HL-60 (cell line): ENCODE results near the gene CEP162.

ENCODE experiments used
- DNase-seq, 2 experiments: peaks; one replicate each; pipeline ENCODE4 v3.0.0-alpha.2; 2010 to 2020; ENCODE audit warnings: low read depth in 1 of 2, low spot score in 1 of 2
- H3K27ac ChIP-seq: fragments of 250-450 bp; sonication (Bioruptor Pico); replicated peaks from 2 replicates; pipeline ENCODE4 v1.5.1; 2020; ENCODE audit warnings: mild to moderate bottlenecking, moderate library complexity
- H3K27me3 ChIP-seq: fragments of 250-450 bp; sonication (Bioruptor Pico); 2 replicates; pipeline ENCODE4 v1.5.1; 2021; ENCODE audit warnings: mild to moderate bottlenecking, moderate library complexity; ENCODE audit not compliant: insufficient read depth, poor library complexity, severe bottlenecking
- H3K4me3 ChIP-seq: replicated peaks from 2 replicates; pipeline ENCODE4 v1.5.1; 2011; ENCODE audit warnings: mild to moderate bottlenecking, control low read depth, low read length; ENCODE audit not compliant: insufficient read depth
- GABPA ChIP-seq: IDR thresholded peaks from 2 replicates; pipeline ENCODE4 v1.6.1; 2012; ENCODE audit warnings: low read depth
- POLR2AphosphoS5 ChIP-seq: IDR thresholded peaks from 2 replicates; pipeline ENCODE4 v1.6.1; 2012; ENCODE audit warnings: low read depth
- SPI1 ChIP-seq: IDR thresholded peaks from 2 replicates; pipeline ENCODE4 v1.6.1; 2012; ENCODE audit warnings: low read depth, mild to moderate bottlenecking, borderline replicate concordance
- TF ChIP-seq, protein P1 (sequence below): IDR thresholded peaks from 2 replicates; pipeline ENCODE4 v1.6.1; 2012; ENCODE audit warnings: low read depth; ENCODE audit not compliant: insufficient replicate concordance
- TF ChIP-seq, protein P2 (sequence below): IDR thresholded peaks from one replicate; pipeline ENCODE4 v1.5.1; 2011; ENCODE audit warnings: low read length, control low read depth, inconsistent platforms; ENCODE audit not compliant: insufficient read depth

The CEP162 gene

DNA sequence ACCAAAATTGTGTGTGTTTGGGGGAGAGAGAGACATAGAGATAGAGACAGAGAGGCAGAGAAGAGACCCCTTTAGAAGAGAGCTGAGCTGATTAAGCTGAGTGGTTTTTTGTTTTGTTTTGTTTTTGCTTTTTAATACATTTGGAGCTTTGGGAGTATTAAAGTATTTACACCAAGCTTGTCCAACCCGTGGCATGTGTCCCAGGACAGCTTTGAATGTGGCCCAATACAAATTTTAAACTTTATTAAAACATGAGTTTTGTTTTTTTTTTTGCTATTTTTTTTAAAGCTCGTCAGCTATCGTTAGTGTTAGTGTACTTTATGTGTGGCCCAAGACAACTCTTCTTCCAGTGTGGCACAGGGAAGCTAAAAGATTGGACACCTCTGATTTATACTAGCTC is 137.9 kb downstream of the CEP162 start:
- Histone ChIP-seq H3K27me3 (no peaks in the 10 kb centered on the region), H3K4me3 (no peak overlapping the region), H3K27ac (no peak overlapping the region)
- no peak for DNase-seq
- TF ChIP-seq, protein P1, sequence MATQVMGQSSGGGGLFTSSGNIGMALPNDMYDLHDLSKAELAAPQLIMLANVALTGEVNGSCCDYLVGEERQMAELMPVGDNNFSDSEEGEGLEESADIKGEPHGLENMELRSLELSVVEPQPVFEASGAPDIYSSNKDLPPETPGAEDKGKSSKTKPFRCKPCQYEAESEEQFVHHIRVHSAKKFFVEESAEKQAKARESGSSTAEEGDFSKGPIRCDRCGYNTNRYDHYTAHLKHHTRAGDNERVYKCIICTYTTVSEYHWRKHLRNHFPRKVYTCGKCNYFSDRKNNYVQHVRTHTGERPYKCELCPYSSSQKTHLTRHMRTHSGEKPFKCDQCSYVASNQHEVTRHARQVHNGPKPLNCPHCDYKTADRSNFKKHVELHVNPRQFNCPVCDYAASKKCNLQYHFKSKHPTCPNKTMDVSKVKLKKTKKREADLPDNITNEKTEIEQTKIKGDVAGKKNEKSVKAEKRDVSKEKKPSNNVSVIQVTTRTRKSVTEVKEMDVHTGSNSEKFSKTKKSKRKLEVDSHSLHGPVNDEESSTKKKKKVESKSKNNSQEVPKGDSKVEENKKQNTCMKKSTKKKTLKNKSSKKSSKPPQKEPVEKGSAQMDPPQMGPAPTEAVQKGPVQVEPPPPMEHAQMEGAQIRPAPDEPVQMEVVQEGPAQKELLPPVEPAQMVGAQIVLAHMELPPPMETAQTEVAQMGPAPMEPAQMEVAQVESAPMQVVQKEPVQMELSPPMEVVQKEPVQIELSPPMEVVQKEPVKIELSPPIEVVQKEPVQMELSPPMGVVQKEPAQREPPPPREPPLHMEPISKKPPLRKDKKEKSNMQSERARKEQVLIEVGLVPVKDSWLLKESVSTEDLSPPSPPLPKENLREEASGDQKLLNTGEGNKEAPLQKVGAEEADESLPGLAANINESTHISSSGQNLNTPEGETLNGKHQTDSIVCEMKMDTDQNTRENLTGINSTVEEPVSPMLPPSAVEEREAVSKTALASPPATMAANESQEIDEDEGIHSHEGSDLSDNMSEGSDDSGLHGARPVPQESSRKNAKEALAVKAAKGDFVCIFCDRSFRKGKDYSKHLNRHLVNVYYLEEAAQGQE = no peak
- TF ChIP-seq, protein P2, sequence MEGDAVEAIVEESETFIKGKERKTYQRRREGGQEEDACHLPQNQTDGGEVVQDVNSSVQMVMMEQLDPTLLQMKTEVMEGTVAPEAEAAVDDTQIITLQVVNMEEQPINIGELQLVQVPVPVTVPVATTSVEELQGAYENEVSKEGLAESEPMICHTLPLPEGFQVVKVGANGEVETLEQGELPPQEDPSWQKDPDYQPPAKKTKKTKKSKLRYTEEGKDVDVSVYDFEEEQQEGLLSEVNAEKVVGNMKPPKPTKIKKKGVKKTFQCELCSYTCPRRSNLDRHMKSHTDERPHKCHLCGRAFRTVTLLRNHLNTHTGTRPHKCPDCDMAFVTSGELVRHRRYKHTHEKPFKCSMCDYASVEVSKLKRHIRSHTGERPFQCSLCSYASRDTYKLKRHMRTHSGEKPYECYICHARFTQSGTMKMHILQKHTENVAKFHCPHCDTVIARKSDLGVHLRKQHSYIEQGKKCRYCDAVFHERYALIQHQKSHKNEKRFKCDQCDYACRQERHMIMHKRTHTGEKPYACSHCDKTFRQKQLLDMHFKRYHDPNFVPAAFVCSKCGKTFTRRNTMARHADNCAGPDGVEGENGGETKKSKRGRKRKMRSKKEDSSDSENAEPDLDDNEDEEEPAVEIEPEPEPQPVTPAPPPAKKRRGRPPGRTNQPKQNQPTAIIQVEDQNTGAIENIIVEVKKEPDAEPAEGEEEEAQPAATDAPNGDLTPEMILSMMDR = no peak
- TF ChIP-seq POLR2AphosphoS5 (no peak), GABPA (no peak), SPI1 (no peak)

DNA sequence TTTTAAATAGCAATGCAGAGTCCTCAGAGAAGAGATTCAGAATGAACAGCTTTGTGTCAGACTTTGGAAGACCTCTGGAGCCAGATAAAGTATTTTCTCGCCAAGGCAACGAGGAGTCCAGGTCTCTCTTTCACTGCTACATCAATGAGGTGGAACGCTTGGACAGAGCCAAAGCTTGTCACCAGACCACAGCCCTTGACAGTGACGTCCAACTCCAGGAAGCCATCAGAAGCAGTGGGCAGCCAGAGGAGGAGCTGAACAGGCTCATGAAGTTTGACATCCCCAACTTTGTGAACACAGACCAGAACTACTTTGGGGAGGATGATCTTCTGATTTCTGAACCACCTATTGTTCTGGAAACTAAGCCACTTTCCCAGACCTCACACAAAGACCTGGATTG is 138.4 kb downstream of the CEP162 start:
- no peak overlapping the region for H3K4me3 ChIP-seq
- DNase-seq = no peak
- TF ChIP-seq POLR2AphosphoS5 (no peak), SPI1 (no peak), GABPA (no peak)
- TF ChIP-seq, protein P1 = no peak
- TF ChIP-seq, protein P2 = no peak
- H3K27me3 ChIP-seq = no peaks in the 10 kb centered on the region
- no peak overlapping the region for H3K27ac ChIP-seq

DNA sequence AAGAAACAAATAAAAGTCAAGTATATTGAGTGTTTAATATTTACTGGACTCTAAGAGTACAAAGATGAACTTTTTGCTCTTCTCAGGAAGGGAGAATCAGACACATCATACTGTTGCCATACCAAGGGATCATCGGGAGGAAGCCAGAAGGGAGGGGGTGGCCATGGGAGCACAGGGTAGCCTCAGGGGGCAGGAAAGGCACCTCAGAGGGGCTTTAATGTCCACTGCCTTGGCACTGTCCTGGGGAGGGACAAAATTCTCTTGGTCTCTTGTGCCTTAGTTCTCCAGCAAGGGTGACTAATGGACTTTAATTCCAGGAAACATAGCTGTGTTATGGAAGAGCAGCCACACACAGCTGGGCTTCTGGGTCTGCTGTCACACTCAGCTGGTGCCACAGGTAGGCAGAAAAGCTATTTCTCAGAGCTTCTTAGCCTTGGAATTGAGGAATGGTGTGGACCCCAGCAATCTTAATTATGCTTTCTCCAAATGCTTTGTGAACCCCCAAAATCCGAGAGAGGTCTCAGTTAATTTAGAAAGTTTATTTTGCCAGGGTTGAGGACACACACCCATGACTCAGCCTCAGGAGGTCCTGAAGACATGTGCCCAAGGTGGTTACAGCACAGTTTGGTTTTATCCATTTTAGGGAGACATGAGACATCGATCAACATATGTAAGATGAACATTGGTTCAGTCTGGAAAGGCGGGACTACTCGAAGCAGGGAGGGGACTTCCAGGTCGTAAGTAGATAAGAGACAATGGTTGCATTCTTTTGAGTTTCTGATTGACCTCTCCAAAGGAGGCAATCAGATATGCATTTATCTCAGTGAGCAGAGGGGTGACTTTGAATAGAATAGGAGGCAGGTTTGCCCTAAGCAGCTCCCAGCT is 140.7 kb downstream of the CEP162 start:
- H3K27ac ChIP-seq = no peak overlapping the region
- no peak for TF ChIP-seq SPI1
- TF ChIP-seq GABPA = no peak
- no peak for TF ChIP-seq POLR2AphosphoS5
- TF ChIP-seq, protein P1 = no peak

More for the DNA sequence above, 140.7 kb downstream of the CEP162 start:
- H3K27me3 ChIP-seq = no peaks in the 10 kb centered on the region
- H3K4me3 ChIP-seq = no peak overlapping the region
- no peak for DNase-seq
